AG04450 (cell line): ENCODE data around the gene BTBD9. TPM values are rescaled to one million over a fixed set of nuclear protein-coding genes. Genes with fewer than 3 reads are reported as not detected.

Experiments used
- CTCF ChIA-PET: fragments of 300-600, 350-600 bp; formaldehyde crosslinking; extraction: SDS; loops from one replicate; lab custom pipeline; 2022; ENCODE audit warnings: antibody characterized with exemption, inconsistent platforms; lab: Charles Lee
- POLR2A ChIA-PET: fragments of 350-600 bp; formaldehyde crosslinking; extraction: SDS; loops from one replicate; lab custom pipeline; 2021; ENCODE audit warnings: antibody characterized with exemption, inconsistent platforms; lab: Yijun Ruan, JAX
- DNase-seq: peaks from one replicate; pipeline ENCODE4 v3.0.0-alpha.2; 2011; ENCODE audit warnings: low read depth, low spot score
- H3K27ac ChIP-seq: one replicate; pipeline ENCODE4 v1.5.1; 2012; ENCODE audit warnings: low read depth, low read length, control low read depth
- H3K27me3 ChIP-seq: one replicate; pipeline ENCODE4 v1.6.0; 2012; ENCODE audit warnings: low read length; ENCODE audit not compliant: control insufficient read depth, insufficient read depth
- H3K4me3 ChIP-seq: 2 replicates; pipeline ENCODE4 v1.5.1; 2011; ENCODE audit warnings: mild to moderate bottlenecking, low read depth, low read length, control low read depth
- H3K9me3 ChIP-seq: 2 replicates; pipeline ENCODE4 v1.5.1; 2012; ENCODE audit warnings: low read length; ENCODE audit not compliant: control insufficient read depth, insufficient read depth
- CTCF ChIP-seq: IDR thresholded peaks from 2 replicates; pipeline ENCODE4 v1.5.1; 2011; ENCODE audit warnings: low read depth, low read length, control low read depth, inconsistent platforms
- polyA plus RNA-seq: library from polyadenylated mRNA; depleted of rRNA; stranded (reverse); fragments of >200 nt; gene quantifications from 2 replicates; pipeline ENCODE4 v1.2.3, GENCODE V29; 2011

The BTBD9 gene
- polyA plus RNA-seq, 1 experiment: 7.2 TPM

DNA sequence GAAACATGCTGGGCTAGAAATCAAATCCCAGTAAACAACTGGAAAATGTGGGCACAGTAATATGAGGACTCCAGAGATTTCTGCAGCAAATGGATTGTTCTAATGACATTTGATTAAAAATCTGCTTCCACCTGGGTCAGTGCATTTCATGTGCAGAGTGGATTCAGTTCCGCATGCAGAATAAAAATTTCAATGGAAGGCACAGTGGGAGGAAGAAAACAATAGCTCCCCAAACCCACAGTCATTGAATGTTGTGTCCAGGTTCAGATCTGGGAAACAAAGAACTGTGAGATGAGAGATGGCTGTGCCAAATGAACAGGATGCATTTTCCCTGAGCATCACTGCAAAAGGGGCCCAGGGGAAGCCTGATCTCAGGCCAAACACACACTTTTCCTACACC lies 403.1 kb downstream of the BTBD9 start:
- H3K27ac ChIP-seq: no peak overlapping the region
- H3K4me3 ChIP-seq: no peak overlapping the region
- no peaks in the 10 kb centered on the region for H3K9me3 ChIP-seq
- TF ChIP-seq CTCF: no peak
- DNase-seq: no peak
- no peaks in the 10 kb centered on the region for H3K27me3 ChIP-seq
- CTCF ChIA-PET: no interaction called here
- POLR2A ChIA-PET: no interaction called here

GRCh38 chr6:38234934-38235682 lies 404.6 kb downstream of the BTBD9 start:
- no peak for TF ChIP-seq CTCF
- H3K27ac ChIP-seq: no peak overlapping the region
- H3K4me3 ChIP-seq: no peak overlapping the region
- CTCF ChIA-PET: interaction anchor here (0.8 kb wide), 1 partner anchor 259 kb away, joined by 4 read pairs; no protein-coding TSS in a partner anchor
- no peak for DNase-seq
- no peaks in the 10 kb centered on the region for H3K27me3 ChIP-seq
- H3K9me3 ChIP-seq: no peaks in the 10 kb centered on the region
- POLR2A ChIA-PET: no interaction called here

DNA sequence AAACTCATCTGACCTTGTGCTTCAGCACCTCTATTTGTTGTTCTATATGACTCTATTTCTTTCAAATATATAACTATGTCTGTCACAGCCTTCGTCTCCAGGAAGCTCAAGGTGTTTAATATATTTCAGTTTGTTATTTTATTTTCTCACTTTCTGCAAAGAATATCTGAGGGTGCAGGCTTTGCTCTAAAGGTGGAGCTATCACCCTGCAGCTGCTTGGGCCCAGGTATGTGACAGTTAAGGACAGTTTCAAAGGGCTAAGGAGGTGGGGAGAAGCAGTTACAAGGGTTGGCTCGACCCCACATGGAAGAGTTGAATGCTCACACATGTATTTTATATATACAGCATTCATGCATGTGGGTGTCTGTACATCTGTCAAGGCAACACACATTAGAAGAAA lies 405.6 kb downstream of the BTBD9 start:
- TF ChIP-seq CTCF: no peak
- Histone ChIP-seq H3K9me3 (no peaks in the 10 kb centered on the region), H3K27ac (no peak overlapping the region), H3K4me3 (no peak overlapping the region), H3K27me3 (no peaks in the 10 kb centered on the region)
- ChIA-PET CTCF (no interaction called here), POLR2A (no interaction called here)
- DNase-seq: no peak

DNA sequence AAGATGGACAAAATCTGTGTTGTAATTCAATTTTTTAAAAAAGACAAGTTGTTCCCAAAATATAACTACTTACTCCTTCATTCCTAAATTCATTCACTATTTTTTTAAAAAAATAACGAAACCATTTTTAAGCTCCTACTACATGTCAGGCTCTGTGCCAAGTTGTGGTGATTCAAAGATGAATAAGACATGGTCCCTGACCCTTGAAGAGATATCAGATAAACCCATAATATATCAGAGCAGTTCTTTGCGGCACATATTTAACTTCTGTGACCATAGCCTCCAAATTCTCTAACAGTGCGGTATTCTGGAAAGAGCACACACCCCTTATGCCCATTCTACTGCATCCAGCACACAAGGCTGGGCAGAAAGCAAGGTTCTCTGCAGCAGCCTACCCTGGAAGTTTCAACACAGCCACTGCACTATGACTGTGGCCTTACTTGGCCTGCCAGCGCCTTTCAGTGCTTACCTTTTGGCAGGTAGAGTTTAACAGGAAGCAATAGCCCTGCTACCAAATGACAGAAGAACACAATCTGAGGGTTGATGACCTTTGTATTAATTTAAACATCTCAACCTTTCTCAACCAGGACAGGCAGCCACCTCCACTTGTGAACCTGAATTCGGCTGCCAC lies 406.5 kb downstream of the BTBD9 start:
- TF ChIP-seq CTCF: no peak
- DNase-seq: no peak
- Histone ChIP-seq H3K9me3 (no peaks in the 10 kb centered on the region), H3K27me3 (no peaks in the 10 kb centered on the region), H3K27ac (no peak overlapping the region), H3K4me3 (no peak overlapping the region)
- POLR2A ChIA-PET: no interaction called here
- CTCF ChIA-PET: no interaction called here

GRCh38 chr6:38225766-38226165 lies 414.0 kb downstream of the BTBD9 start:
- CTCF ChIA-PET: no interaction called here
- no peak overlapping the region for H3K27ac ChIP-seq
- H3K4me3 ChIP-seq: no peak overlapping the region
- H3K27me3 ChIP-seq: no peaks in the 10 kb centered on the region
- POLR2A ChIA-PET: no interaction called here
- H3K9me3 ChIP-seq: no peaks in the 10 kb centered on the region
- TF ChIP-seq CTCF: no peak
- DNase-seq: no peak
